MCF 10A (cell line): ENCODE results near the gene NUP54. TPM values are rescaled to one million over a fixed set of nuclear protein-coding genes. Genes with fewer than 3 reads are reported as not detected.

Source experiments
- BruUV-seq: library from RNA; stranded (reverse); fragments of 400-500 nt; replicated peaks from 2 replicates; lab custom pipeline; 2021; lab: Mats Ljungman, UMichigan
- CTCF ChIA-PET: fragments of 300-600 bp; sonication (Branson Sonifier 250); formaldehyde crosslinking; extraction: SDS; loops from one replicate; lab custom pipeline; 2021; ENCODE audit warnings: antibody characterized with exemption, inconsistent platforms; lab: Yijun Ruan, JAX
- POLR2A ChIA-PET: fragments of 300-600, 350-650 bp; sonication (Branson Sonifier 250); formaldehyde crosslinking; extraction: SDS; loops from one replicate; lab custom pipeline; 2020; ENCODE audit warnings: antibody characterized with exemption, inconsistent platforms; lab: Yijun Ruan, JAX
- DNase-seq: peaks from one replicate; pipeline ENCODE4 v3.0.0-alpha.2; 2018; ENCODE audit not compliant: unreplicated experiment
- H3K27ac Mint-ChIP-seq: one replicate; pipeline ENCODE4 v1.8.0; 2022; ENCODE audit warnings: mild to moderate bottlenecking, low read depth, mixed read lengths; ENCODE audit not compliant: unreplicated experiment
- H3K27me3 Mint-ChIP-seq: one replicate; pipeline ENCODE4 v1.8.0; 2022; ENCODE audit warnings: mixed read lengths; ENCODE audit not compliant: insufficient read depth, unreplicated experiment
- H3K36me3 Mint-ChIP-seq: one replicate; pipeline ENCODE4 v1.8.0; 2022; ENCODE audit warnings: mild to moderate bottlenecking, moderate library complexity, mixed read lengths; ENCODE audit not compliant: insufficient read depth, unreplicated experiment
- H3K4me1 Mint-ChIP-seq: one replicate; pipeline ENCODE4 v1.8.0; 2022; ENCODE audit warnings: mixed read lengths; ENCODE audit not compliant: insufficient read depth, unreplicated experiment
- H3K4me3 Mint-ChIP-seq: one replicate; pipeline ENCODE4 v1.8.0; 2022; ENCODE audit warnings: mild to moderate bottlenecking, moderate library complexity, mixed read lengths; ENCODE audit not compliant: unreplicated experiment
- H3K9me3 Mint-ChIP-seq: one replicate; pipeline ENCODE4 v1.8.0; 2022; ENCODE audit warnings: mixed read lengths; ENCODE audit not compliant: unreplicated experiment
- intact Hi-C: fragments of 100-400 bp; cut with micrococcal nuclease; formaldehyde crosslinking; loops from 2 replicates; pipeline ENCODE4 v1.14.1; 2022
- total RNA-seq: library from RNA; stranded (reverse); gene quantifications from 2 replicates; pipeline ENCODE4 v1.2.3, GENCODE V29; 2022
- TF ChIP-seq, protein P1 (sequence below): fragments of 200-600 bp; IDR thresholded peaks from one replicate; pipeline ENCODE4 v1.8.0; 2022; ENCODE audit warnings: antibody characterized with exemption, mild to moderate bottlenecking; ENCODE audit not compliant: unreplicated experiment

The NUP54 gene
- total RNA-seq, 1 experiment from 2014 or later, result 51.5 TPM

DNA sequence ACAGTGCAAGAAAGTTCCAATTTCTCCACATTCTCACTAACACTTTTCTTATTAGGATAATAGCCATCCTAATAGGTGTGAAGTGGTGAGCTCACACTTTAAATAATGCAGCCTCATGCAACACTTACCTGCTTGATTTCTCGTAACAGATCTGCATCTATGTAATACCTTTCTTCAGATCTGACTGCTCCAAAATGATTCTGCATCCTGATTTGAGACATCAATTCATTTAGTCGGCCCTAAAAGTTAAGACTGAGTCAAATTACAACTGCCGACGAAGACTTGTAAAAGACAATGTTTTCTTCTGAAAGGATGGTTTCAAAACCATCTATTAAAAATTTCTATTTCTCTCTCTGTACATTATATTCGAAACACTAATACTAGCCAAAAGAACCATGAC is 30.7 kb downstream of the NUP54 start:
- H3K36me3 Mint-ChIP-seq, result peaks cover 49% of the 10 kb centered on the region
- no peaks in the 10 kb centered on the region for H3K27me3 Mint-ChIP-seq
- TF ChIP-seq, protein P1, sequence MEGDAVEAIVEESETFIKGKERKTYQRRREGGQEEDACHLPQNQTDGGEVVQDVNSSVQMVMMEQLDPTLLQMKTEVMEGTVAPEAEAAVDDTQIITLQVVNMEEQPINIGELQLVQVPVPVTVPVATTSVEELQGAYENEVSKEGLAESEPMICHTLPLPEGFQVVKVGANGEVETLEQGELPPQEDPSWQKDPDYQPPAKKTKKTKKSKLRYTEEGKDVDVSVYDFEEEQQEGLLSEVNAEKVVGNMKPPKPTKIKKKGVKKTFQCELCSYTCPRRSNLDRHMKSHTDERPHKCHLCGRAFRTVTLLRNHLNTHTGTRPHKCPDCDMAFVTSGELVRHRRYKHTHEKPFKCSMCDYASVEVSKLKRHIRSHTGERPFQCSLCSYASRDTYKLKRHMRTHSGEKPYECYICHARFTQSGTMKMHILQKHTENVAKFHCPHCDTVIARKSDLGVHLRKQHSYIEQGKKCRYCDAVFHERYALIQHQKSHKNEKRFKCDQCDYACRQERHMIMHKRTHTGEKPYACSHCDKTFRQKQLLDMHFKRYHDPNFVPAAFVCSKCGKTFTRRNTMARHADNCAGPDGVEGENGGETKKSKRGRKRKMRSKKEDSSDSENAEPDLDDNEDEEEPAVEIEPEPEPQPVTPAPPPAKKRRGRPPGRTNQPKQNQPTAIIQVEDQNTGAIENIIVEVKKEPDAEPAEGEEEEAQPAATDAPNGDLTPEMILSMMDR, result no peak
- H3K4me3 Mint-ChIP-seq, result no peak overlapping the region
- POLR2A ChIA-PET, result interaction anchor here (0.6 to 0.7 kb wide), 2 partner anchors 26 to 189 kb away, joined by 3 to 5 read pairs; no protein-coding TSS in a partner anchor
- intact Hi-C loops, result no loop called here
- BruUV-seq, result no TSS peak
- no peaks in the 10 kb centered on the region for H3K9me3 Mint-ChIP-seq
- no peak overlapping the region for H3K27ac Mint-ChIP-seq
- no peak for DNase-seq
- CTCF ChIA-PET, result no interaction called here
- no peaks in the 10 kb centered on the region for H3K4me1 Mint-ChIP-seq

- no peaks in the 10 kb centered on the region for H3K9me3 Mint-ChIP-seq
- no peaks in the 10 kb centered on the region for H3K27me3 Mint-ChIP-seq
- BruUV-seq, result no TSS peak
- TF ChIP-seq, protein P1, result no peak
- CTCF ChIA-PET, result no interaction called here
- H3K36me3 Mint-ChIP-seq, result peaks cover 49% of the 10 kb centered on the region
- no peak for DNase-seq
- no peaks in the 10 kb centered on the region for H3K4me1 Mint-ChIP-seq
- POLR2A ChIA-PET, result no interaction called here
- H3K4me3 Mint-ChIP-seq, result no peak overlapping the region
- intact Hi-C loops, result no loop called here
- no peak overlapping the region for H3K27ac Mint-ChIP-seq
Observed at GRCh38 chr4:76116821-76117220, 31.4 kb downstream of the NUP54 start.

- CTCF ChIA-PET, result interaction anchor here (0.6 to 1.6 kb wide), 4 partner anchors 22 to 266 kb away, joined by 3 to 8 read pairs (median 5); no protein-coding TSS in a partner anchor
- no peak overlapping the region for H3K27ac Mint-ChIP-seq
- TF ChIP-seq, protein P1, result no peak
- H3K36me3 Mint-ChIP-seq, result peaks cover 8% of the 10 kb centered on the region
- BruUV-seq, result no TSS peak
- H3K4me1 Mint-ChIP-seq, result no peaks in the 10 kb centered on the region
- H3K27me3 Mint-ChIP-seq, result no peaks in the 10 kb centered on the region
- H3K4me3 Mint-ChIP-seq, result no peak overlapping the region
- POLR2A ChIA-PET, result interaction anchor here (1.0 to 1.4 kb wide), 2 partner anchors 10 to 40 kb away, joined by 3 to 6 read pairs; partner anchors contain the start of gene NUP54
- peak; percentile 68 for DNase-seq
- H3K9me3 Mint-ChIP-seq, result no peaks in the 10 kb centered on the region
- intact Hi-C loops, result no loop called here
Observed at GRCh38 chr4:76108467-76109181, 39.6 kb downstream of the NUP54 start.

DNA sequence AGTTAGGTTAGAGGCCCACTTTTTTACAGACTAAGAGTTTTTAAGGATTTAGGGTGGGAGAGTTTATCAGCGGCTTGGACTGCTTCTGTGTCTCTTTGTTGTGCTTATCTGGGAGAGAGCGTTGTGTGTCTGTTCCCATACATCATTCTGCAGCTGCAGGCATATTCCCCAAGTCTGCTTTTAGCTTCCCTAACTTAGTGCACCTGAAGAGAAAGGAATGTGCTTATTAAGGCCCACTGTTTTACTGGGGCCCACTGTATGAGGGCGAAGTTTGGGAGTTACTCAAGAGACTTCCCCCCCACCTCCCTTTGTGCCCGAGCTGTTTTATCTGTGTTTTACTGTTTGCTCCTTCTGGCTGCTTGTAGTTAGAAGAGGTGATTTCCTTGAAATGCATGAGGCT is 41.8 kb downstream of the NUP54 start:
- BruUV-seq, result no TSS peak
- intact Hi-C loops, result no loop called here
- DNase-seq, result no peak
- POLR2A ChIA-PET, result interaction anchor here (1.3 to 1.4 kb wide), 2 partner anchors 9 to 16 kb away, joined by 3 to 4 read pairs; no protein-coding TSS in a partner anchor
- H3K27ac Mint-ChIP-seq, result no peak overlapping the region
- TF ChIP-seq, protein P1, result no peak
- H3K4me1 Mint-ChIP-seq, result no peaks in the 10 kb centered on the region
- no peaks in the 10 kb centered on the region for H3K9me3 Mint-ChIP-seq
- CTCF ChIA-PET, result interaction anchor here (0.7 to 2.6 kb wide), 2 partner anchors 12 to 19 kb away, joined by 3 to 13 read pairs; no protein-coding TSS in a partner anchor
- no peaks in the 10 kb centered on the region for H3K27me3 Mint-ChIP-seq
- no peaks in the 10 kb centered on the region for H3K36me3 Mint-ChIP-seq
- no peak overlapping the region for H3K4me3 Mint-ChIP-seq
